GM18526 (cell line): ENCODE data around the gene ALKBH3.

Experiments
- POLR2A ChIP-seq: IDR thresholded peaks from 3 replicates; pipeline ENCODE4 v1.6.1; 2011; ENCODE audit not compliant: insufficient read length; ENCODE audit errors: extremely low read depth

ALKBH3 gene

GRCh38 chr11:43951231-43951630, 70.6 kb downstream of the ALKBH3 start:
- no peak for TF ChIP-seq POLR2A

GRCh38 chr11:43952020-43952400, 71.4 kb downstream of the ALKBH3 start:
- no peak for TF ChIP-seq POLR2A

- TF ChIP-seq POLR2A = no peak
Measured at GRCh38 chr11:43952401-43953342, 72.0 kb downstream of the ALKBH3 start.

- no peak for TF ChIP-seq POLR2A
Measured at GRCh38 chr11:43953521-43953920, 72.9 kb downstream of the ALKBH3 start.

- no peak for TF ChIP-seq POLR2A
Measured at GRCh38 chr11:43954241-43954640, 73.6 kb downstream of the ALKBH3 start.

GRCh38 chr11:43955381-43956118, 74.9 kb downstream of the ALKBH3 start:
- TF ChIP-seq POLR2A = no peak

GRCh38 chr11:43957571-43957970, 76.9 kb downstream of the ALKBH3 start:
- TF ChIP-seq POLR2A = no peak

GRCh38 chr11:43959321-43959995, 78.8 kb downstream of the ALKBH3 start:
- TF ChIP-seq POLR2A = no peak

- TF ChIP-seq POLR2A = no peak
Measured at GRCh38 chr11:43962383-43963278, 82.0 kb downstream of the ALKBH3 start.

GRCh38 chr11:43963279-43963620, 82.6 kb downstream of the ALKBH3 start:
- no peak for TF ChIP-seq POLR2A

- no peak for TF ChIP-seq POLR2A
Measured at GRCh38 chr11:43967661-43968060, 87.0 kb downstream of the ALKBH3 start.

- TF ChIP-seq POLR2A = no peak
Measured at GRCh38 chr11:43968719-43969118, 88.1 kb downstream of the ALKBH3 start.

GRCh38 chr11:43969543-43969942, 88.9 kb downstream of the ALKBH3 start:
- no peak for TF ChIP-seq POLR2A
